Measurements from ENCODE around the gene ARHGEF19.

DNA sequence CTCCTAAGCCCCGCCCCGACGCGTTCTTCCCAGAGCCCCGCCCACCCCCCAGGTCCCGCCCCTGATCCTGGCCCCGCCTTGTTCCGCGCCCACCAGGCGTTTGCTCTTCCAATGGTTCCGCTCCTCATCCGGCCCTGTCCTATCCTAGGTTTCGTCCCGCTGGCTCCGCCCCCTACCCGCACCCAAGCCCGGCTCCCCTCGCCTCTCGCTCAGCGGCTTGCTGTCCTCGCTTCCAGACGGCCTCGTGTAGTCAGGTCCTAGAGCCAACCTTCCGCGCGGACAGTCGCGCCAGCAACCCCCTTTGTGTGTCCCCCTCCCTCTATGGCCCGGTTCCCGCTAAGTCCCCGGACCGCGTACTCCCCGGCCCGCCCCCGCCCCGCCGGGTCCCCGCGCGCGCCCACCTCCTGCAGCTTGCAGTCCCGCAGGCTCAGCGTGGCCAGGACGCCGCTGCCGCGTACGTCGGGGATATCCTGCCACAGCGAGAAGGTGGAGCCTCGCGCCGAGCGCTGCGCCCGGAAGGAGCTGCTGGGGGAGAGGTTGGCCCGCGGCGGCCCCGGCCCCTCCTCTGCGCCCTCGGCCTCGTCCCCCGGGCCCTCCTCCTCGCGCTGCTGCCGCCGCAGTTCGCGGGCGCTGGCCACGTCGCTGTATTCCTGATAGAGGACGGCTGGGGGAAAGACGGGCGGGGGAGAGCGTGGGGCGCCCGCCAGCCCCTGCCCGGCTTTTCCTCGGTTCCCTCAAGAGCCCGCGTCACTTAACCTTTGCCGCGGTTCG lies 5.7 kb downstream of the ARHGEF19 start:
- TF ChIP-seq, protein P1, sequence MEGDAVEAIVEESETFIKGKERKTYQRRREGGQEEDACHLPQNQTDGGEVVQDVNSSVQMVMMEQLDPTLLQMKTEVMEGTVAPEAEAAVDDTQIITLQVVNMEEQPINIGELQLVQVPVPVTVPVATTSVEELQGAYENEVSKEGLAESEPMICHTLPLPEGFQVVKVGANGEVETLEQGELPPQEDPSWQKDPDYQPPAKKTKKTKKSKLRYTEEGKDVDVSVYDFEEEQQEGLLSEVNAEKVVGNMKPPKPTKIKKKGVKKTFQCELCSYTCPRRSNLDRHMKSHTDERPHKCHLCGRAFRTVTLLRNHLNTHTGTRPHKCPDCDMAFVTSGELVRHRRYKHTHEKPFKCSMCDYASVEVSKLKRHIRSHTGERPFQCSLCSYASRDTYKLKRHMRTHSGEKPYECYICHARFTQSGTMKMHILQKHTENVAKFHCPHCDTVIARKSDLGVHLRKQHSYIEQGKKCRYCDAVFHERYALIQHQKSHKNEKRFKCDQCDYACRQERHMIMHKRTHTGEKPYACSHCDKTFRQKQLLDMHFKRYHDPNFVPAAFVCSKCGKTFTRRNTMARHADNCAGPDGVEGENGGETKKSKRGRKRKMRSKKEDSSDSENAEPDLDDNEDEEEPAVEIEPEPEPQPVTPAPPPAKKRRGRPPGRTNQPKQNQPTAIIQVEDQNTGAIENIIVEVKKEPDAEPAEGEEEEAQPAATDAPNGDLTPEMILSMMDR (conservative IDR thresholded peaks at IDR 0.05; ENCODE audit: low read length), result no peak
- no peak for TF ChIP-seq EZH2phosphoT487 (IDR thresholded peaks at IDR 0.05; ENCODE audit: borderline replicate concordance)
